Fibroblast of peridontal ligament (primary cell): ENCODE measurements around the gene IFNL2.
"Not testable (repeated sequence)": the region's sequence is repeated elsewhere in the genome, so short reads cannot be mapped to it uniquely, and the experiment has no call there.

Source experiments
- DNase-seq: peaks from one replicate; pipeline ENCODE4 v3.0.0-alpha.2; 2010; ENCODE audit errors: extremely low read depth

IFNL2 gene

DNA sequence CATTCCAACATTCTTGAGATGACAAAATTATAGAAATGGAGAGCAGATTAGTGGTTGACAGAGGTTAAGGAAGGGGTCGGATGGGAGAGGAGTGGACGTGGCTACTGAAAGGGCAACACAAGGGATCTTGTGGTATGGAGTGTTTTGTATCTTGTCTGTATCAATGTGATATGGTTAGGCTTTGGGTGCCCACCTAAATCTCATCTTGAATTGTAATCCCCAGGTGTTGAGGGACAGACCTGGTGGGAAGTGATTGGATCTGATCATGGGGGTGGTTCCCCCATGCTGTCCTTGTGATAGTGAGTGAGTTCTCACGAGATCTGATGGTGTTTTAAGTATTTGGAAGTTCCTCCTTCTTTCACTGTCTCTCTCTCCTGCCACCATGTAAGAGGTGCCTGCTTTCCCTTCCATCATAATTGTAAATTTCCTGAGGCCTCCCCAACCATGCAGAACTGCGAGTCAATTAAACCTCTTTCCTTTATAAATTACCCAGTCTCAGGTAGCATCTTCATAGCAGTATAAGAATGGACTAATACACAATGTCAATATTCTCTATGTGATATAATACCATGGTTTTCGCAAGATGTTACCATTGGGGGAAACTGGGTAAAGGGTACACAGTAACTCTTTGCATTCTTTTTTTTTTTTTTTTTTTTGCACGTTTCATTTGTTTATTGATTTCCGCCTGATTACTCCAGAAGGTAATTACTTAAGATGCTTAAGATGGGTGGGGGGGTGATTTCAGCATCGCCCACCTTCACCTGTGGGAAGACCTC is 14.6 kb upstream of the IFNL2 start:
- no peak for DNase-seq

DNA sequence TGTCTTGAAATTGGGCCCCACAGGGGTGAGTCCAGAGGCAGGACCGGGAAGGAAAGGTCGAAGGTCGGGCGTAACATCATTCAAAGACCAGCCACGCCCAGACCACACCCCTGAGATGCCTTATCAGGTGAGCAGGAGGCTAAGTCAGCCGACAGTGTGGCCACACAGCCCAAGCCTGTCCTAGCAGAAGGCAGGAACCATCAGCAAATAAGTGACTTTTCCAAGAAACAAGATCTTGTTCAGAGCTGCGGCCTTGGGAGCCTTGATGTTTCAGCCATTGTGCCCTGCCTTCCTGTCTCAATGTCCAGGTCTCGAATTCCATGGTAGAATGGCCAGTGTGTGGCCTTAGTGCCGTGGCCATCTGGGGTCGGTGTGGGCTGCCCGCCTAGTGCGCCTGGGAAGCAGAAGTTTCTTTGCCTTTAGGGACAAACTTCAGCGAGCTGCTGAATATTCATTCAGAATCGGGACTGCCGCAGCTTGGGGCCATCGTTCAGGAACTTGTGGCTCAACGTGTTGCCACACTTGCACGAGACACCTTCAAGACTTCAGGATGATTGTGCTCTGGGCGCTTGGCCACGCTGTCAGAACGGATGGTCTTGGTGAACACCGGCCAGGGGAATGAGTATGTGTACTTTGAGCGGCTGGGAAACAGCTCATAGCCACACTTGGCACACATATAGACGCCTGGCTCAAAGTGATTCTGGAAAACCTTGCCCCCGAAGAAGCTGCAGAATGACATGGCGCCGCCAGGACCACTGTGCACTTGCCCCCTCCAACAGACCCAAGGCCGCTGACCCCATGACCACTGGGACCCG is 13.5 kb upstream of the IFNL2 start:
- no peak for DNase-seq

DNA sequence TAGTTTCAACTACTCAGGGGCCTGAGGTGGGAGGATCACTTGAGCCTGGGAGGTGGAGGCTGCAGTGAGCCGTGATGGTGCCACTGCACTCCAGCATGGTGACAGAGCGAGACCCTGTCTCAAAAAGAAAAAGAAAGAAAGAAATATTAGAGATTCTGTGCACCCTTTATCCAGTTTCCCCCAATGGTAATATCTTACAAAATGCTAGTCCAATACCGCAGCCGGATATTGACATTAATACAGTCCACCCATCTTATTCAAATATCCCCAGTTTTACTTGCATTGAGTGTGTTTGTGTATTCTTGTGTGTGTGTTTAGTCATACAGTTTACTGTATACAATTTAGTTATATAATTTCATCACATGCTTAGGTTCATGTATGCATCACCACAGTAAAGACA is 11.0 kb upstream of the IFNL2 start:
- no peak for DNase-seq

DNA sequence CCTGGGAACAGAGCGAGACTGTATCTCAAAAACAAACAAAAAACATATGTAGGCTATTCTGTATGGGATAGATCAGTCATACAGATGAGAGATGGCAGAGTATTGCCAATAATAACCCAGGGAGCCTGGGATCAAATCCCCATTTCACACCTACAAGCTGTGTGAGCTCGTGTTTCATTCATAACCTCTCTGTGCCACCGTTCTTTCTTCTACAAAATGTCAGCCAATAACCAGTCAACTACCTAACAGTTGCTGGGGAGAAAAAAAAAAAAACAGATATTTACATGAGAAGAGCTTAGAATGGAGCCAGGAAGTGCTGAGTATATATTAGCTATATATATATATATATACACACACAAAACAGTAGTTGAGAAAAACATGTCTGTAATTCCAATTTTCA is 6.5 kb upstream of the IFNL2 start:
- no peak for DNase-seq

DNA sequence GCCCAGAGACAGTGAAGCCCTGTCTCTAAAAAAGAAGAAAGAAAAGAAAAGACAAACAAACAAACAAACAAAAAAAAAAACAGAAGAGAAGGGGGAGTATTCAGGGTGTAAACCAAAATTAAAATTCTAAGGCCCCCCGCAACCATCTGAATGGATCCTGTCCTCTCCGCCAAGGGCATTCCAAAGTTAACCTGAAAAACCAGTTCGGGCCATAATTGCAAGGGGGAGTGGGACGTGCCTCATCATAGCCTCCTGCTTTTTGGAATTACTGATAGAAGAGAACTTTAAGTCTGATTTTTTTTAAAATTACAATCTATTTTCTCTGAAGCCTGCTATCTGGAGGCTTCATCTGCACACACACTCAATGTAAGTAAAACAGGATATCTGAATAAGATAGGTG is 5.7 kb upstream of the IFNL2 start:
- DNase-seq: no peak

DNA sequence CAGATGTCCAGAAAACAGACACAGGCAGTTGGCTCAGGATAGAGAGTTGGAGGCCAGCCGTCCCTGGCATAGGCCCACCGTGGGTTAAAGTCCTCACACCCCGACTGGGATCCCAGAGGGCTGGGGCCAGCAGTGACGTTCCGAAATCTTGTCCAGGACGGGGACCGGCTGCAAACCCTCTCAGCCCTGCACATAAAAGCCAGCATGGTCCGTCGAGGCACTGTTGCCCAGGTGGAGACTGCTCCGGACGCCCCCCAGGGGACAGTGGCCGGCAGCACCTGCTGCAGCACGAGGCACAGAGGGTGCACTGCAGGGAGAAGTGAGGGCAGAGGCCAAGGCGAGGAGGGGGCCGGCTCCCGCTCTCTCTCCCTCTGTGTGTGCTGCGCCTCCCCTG is 4.3 kb upstream of the IFNL2 start:
- DNase-seq: no peak

DNA sequence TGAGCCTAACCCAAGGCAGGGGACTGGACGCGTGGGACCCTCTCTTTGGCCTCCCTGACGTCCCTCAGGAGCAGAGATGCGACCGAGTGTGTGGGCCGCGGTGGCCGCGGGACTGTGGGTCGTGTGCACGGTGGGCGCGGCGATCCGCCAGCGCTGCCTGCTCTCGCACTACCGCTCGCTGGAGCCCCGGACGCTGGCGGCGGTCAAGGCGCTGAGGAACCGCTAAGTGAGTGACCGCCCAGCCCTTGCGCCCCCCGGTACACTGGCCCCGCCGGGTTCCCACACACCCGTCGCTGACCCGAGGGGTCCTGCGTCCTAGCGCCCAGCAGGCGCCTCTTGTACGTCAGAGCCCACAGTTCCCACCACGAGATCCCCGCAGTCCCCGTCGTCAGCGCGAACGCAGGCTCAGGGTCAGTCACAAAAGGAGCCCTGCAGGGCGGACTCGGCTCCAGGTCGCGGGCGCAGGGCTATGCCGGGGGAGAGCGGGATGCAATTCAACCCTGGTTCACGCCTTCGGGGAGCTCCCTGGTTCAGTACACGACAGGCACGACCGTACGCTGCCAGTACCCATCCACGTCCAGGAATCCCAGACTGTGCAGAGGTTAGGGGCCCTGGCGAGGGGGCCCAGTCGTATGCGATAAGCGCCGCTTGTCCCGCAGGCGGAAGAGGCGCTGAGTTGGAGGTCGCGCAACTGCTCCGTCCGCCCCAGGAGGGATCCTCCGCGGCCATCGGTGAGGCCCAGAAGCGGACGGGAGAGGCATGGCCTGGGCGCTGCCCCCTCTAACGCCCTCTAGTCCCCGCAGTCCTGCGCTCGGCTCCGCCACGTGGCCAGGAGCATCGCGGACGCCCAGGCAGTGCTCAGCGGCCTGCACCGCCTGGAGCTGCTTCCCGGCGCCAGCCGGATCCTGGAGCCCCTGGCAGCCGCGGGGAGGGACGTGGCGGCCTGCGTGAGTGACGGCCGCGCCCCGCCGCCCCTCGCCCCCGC is 3.6 kb upstream of the IFNL2 start:
- DNase-seq: no peak

DNA sequence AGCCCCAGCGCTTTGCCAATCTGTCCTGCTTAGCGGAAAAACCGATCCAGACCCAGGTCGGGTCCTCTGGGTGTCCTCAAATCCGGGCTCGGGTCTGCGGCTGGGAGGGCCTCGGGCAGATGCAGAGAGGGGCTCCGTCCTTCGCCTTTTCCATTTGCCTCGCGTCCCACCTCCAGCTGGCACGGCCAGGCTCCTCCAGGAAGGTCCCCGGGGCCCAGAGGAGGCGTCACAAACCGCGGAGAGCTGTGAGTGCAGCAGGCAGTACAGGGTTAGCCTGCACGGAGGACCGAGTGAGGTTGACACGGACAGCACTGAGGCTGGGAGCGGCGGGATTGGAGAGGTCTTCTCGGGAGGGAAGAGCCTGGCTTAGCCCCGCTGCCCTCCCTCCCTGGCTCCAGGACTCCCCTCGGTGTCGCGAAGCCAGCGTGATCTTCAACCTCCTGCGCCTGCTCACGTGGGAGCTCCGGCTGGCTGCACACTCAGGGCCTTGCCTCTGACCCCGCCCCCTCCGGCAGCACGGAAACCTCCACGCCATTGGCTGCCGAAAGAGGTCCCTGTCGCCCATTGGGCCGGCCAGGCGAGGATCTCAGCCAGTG is 2.8 kb upstream of the IFNL2 start:
- no peak for DNase-seq

DNA sequence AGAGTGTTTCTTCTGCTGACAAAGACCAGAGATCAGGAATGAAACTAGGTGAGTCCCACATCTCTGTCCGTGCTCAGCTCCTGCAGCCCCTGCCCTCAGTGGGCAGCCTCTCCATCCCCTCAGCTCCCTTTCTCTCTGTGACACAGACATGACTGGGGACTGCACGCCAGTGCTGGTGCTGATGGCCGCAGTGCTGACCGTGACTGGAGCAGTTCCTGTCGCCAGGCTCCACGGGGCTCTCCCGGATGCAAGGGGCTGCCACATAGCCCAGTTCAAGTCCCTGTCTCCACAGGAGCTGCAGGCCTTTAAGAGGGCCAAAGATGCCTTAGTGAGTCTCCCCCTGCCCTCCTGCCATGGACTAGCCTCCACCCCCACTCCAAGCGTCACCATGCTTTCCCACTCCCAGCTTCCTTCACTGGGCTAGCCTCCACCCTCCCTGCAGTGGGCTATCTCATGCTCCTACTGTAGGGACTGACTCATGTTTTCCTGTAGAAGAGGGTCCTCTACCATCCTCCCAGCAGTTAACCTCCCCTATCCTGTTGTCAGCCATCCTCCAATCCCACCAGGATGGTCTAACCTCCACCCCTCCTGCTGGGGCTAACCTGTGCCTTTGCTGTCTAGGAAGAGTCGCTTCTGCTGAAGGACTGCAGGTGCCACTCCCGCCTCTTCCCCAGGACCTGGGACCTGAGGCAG is 481 bp downstream of the IFNL2 start:
- not testable (repeated sequence) for DNase-seq

DNA sequence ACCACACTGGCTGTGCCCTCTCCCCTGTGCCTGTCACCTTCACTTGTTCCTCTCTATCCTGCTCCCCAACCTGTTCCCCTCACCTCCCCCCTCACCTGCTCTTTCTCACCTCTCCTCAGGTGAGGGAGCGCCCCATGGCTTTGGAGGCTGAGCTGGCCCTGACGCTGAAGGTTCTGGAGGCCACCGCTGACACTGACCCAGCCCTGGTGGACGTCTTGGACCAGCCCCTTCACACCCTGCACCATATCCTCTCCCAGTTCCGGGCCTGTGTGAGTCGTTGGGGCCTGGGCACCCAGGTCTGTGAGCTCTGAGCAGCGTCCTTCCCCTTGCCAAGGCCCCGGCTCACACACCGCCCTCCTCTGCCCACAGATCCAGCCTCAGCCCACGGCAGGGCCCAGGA is 1.2 kb downstream of the IFNL2 start:
- not testable (repeated sequence) for DNase-seq

DNA sequence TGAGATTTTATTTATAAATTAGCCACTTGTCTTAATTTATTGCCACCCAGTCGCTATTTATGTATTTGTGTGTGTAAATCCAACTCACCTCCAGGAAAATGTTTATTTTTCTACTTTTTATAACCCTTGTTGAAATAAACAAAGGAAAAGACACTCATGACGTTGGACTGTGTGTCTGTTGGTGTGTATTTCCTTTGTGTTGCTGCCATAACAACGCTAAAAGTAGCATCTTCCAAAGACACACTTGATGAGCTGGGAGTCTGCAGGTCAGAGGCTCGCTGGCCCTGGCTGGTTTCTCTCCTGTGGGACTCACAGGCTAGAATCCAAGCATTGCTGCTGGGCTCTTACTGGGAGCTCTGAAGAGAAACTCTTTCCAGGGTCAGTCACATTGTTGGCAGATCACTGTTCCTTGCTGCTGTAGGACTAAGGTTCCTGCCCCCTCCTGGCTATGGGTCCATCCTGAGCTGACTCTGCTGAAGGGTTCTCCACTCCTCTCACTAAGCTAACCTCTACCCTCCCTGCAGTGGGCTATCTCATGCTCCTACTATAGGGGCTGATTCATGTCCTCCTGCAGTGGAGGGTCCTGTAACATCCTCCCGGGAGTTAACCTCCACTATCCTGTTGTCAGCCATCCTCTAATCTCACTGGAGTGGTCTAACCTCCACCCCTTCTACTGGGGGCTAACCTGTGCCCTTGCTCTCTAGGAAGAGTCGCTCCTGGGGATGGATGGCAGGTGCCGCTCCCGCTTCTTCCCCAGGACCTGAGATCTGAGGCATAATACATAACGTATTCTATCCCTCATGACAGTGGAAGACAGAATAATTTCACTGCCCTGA is 2.1 kb downstream of the IFNL2 start:
- no peak for DNase-seq

DNA sequence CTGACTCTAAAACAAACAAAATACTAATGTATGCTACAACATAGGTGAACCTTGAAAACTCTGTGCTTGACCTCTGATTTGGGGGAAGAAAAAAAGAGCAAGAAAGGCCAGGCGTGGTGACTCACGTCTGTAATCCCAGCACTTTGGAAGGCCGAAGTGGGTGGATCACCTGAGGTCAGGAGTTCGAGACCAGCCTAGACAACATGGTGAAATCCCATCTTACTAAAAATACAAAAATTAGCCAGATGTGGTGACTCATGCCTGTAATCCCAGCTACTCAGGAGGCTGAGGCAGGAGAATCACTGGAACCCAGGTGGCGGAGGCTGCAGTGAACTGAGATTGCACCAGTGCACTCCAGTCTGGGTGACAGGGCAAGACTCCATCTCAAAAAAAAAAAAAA is 5.7 kb downstream of the IFNL2 start:
- DNase-seq: not testable (repeated sequence)

DNA sequence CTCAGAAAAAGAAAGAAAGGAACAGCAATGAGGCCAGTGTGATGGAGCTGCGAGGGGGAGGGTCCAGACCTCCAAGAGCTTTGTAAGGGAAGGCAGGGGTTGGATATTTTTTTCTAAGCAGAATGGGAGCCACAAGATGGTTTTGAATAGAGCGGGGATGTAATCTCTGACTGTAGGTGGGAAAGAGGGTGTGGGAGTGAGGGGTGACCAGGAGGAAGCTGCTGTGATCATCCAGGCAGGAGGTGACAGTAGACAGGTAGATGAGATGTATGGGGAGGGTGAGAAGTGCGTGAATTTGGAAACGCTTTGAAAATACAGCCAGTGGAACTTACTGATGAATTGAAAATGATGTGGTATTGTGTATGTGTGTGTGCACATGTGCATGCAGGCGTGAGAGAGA is 7.4 kb downstream of the IFNL2 start:
- DNase-seq: no peak

DNA sequence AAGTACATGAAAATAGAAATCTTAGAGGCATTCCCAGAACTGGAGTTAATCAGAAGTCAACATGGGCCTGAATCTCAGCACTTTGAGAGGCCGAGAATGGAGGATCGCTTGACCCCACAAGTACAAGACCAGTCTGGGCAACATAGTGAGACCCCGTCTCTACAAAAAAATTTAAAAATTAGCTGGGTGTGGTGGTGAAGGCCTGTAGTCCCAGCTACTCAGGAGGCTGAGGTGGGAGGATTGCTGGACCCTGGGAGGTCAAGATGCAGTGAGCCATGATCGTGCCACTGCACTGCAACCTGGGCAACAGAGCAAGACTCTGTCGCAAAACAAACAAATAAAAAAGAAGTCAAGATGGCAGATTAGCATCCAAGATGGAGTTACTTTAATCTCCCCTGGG is 8.5 kb downstream of the IFNL2 start:
- no peak for DNase-seq

DNA sequence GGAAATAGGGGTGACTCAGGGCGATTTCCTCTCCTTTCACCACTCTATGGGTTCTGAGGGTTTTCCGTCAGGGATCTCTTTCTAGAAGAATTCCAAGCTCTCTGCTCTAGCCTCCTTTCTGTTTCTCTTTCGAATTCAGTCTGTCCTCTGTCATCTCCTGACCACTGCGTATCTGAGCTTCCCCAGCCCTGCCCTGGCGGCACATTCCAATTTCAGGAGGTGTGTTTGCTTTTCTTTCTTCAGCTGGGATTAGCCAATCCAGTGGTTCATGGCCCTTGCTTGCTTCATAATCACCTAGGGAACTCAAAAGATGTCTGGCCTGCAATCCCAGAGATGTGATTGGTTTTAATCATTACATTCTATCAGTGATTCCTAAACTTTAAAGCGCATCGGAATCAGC is 9.4 kb downstream of the IFNL2 start:
- DNase-seq: no peak

DNA sequence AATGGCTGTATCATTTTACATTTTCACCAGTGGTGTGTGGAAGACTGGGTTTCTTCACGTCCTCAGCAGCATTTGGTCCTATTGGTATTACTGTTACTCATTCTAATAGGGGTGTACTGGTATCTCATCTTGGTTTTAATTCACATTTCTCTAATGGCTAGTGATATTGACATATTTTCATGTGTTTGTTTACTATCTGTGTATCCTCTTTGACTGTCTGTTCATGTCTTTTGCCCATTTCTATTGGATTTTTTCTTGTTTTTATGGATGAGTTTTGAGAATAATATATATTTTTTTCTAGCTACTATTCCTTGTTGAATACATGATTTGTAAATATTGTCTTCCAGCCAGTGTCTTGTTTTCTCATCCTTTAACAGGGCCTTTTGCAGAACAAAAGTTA is 13.8 kb downstream of the IFNL2 start:
- DNase-seq: no peak

DNA sequence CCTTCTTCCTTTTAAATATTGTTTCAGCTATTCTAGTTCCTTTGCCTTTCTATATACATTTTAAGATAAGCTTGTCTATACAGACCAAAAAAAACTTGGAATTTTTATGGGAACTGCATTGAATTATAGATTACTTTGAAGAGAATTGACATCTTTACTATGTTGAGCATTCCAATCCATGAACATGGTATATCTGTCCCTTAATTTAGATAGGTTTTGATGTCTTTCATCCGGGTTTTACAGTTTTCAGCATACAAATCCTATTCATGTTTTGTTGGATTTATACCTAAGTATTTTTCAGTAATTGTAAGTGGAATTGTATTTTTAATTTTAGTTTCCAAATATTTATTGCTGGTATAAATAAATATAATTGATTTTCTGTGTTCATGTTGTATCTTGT is 15.8 kb downstream of the IFNL2 start:
- no peak for DNase-seq

DNA sequence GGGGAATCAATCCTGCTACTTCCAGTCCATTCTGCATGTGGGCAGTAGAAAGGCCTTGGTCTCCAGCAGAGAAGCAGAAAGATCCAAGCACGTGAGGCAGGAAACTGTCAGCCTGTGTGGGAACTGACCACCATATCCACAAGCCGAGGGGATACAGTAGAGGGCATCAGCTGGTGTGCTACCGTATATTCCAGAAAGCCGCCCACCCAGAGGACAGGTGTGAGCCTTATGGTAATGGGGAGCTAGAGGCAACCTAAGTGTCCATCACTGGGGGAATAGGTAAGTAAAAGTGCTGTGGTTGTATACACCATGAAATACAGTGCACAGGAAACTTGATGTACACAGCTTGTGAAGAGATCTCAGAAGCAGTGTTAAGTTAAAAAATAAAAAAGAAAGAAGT is 25.2 kb downstream of the IFNL2 start:
- DNase-seq: no peak

DNA sequence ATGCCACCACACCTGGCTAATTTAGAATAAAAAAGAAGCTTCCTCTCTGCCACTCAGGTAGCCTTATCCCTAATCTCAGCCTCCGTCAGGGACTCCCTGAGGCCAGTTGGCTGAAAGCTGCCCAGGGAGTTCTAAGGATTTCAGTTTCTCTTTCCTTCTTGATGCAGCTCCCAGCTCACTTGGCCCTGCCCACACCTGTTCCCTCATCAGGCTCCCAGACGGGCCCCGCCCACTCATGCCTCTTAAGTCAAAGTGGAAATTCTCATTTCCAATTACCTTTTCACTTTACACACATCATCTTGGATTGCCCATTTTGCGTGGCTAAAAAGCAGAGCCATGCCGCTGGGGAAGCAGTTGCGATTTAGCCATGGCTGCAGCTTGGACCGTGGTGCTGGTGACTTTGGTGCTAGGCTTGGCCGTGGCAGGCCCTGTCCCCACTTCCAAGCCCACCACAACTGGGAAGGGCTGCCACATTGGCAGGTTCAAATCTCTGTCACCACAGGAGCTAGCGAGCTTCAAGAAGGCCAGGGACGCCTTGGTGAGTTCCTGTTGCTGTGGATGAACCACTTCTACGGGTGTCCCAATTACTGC is 28.0 kb downstream of the IFNL2 start, which contains the start of gene IFNL1:
Gene IFNL1, plus strand, starts transcription at position 353 of the 591 bp plus-strand sequence. Its CDS starts 15 bp downstream, at position 368.
- no peak for DNase-seq

DNA sequence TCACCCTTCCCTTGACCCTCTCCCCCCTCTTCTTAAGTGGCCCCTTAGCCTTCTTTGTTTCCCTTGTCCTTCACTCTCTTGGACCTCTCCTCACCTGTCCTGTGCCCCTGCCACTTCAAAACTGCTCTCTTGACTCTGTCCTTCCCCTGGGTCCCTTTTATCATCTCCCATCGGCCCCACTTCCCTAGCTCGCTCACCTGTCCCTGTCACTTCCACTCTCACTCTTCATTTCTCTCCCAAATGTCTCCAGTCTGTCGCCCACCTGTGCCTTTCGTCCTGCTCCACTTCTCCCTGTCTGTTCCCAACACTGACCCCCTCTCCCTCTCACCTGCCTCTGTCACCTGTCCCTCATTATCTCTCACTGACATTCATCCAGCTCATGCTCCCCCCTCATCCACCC is 28.7 kb downstream of the IFNL2 start:
- no peak for DNase-seq
